Measurements from ENCODE around the gene PIKFYVE.
"Not testable (repeated sequence)": the region's sequence is repeated elsewhere in the genome, so short reads cannot be mapped to it uniquely, and the experiment has no call there.

The PIKFYVE gene

GRCh38 chr2:208358758-208359631 is 92.9 kb downstream of the PIKFYVE start:
- DNase-seq (ENCODE audit: low read depth in 2 of 2, low spot score in 1 of 2), result no peak

- DNase-seq (ENCODE audit: low read depth in 2 of 2, low spot score in 1 of 2), result no peak
Observed at GRCh38 chr2:208359632-208359986, 93.6 kb downstream of the PIKFYVE start.

GRCh38 chr2:208360259-208361076 is 94.4 kb downstream of the PIKFYVE start:
- no peak for DNase-seq (ENCODE audit: low read depth in 2 of 2, low spot score in 1 of 2)

GRCh38 chr2:208361077-208361441 is 95.0 kb downstream of the PIKFYVE start:
- no peak for DNase-seq (ENCODE audit: low read depth in 2 of 2, low spot score in 1 of 2)

GRCh38 chr2:208363485-208363884 is 97.4 kb downstream of the PIKFYVE start:
- no peak for DNase-seq (ENCODE audit: low read depth in 2 of 2, low spot score in 1 of 2)

GRCh38 chr2:208366215-208367127 is 100.4 kb downstream of the PIKFYVE start:
- no peak for DNase-seq (ENCODE audit: low read depth in 2 of 2, low spot score in 1 of 2)

- no peak for DNase-seq (ENCODE audit: low read depth in 2 of 2, low spot score in 1 of 2)
Observed at GRCh38 chr2:208369091-208369490, 103.0 kb downstream of the PIKFYVE start.

GRCh38 chr2:208370881-208371633 is 105.0 kb downstream of the PIKFYVE start:
- DNase-seq (ENCODE audit: low read depth in 2 of 2, low spot score in 1 of 2), result no peak

- DNase-seq (ENCODE audit: low read depth in 2 of 2, low spot score in 1 of 2), result no peak
Observed at GRCh38 chr2:208371634-208371935, 105.5 kb downstream of the PIKFYVE start.

- DNase-seq (ENCODE audit: low read depth in 2 of 2, low spot score in 1 of 2), result no peak
Observed at GRCh38 chr2:208373460-208374089, 107.5 kb downstream of the PIKFYVE start.

- no peak for DNase-seq (ENCODE audit: low read depth in 2 of 2, low spot score in 1 of 2)
Observed at GRCh38 chr2:208375491-208376068, 109.5 kb downstream of the PIKFYVE start.

GRCh38 chr2:208377344-208377860 is 111.3 kb downstream of the PIKFYVE start:
- DNase-seq (ENCODE audit: low read depth in 2 of 2, low spot score in 1 of 2), result not testable (repeated sequence)

GRCh38 chr2:208379192-208379591 is 113.1 kb downstream of the PIKFYVE start:
- no peak for DNase-seq (ENCODE audit: low read depth in 2 of 2, low spot score in 1 of 2)

GRCh38 chr2:208384637-208385036 is 118.6 kb downstream of the PIKFYVE start:
- DNase-seq (ENCODE audit: low read depth in 2 of 2, low spot score in 1 of 2), result no peak

- DNase-seq (ENCODE audit: low read depth in 2 of 2, low spot score in 1 of 2), result no peak
Observed at GRCh38 chr2:208386541-208386940, 120.5 kb downstream of the PIKFYVE start.

GRCh38 chr2:208389940-208390339 is 123.9 kb downstream of the PIKFYVE start:
- no peak for DNase-seq (ENCODE audit: low read depth in 2 of 2, low spot score in 1 of 2)

GRCh38 chr2:208392300-208392699 is 126.2 kb downstream of the PIKFYVE start:
- DNase-seq (ENCODE audit: low read depth in 2 of 2, low spot score in 1 of 2), result no peak

GRCh38 chr2:208396796-208397195 is 130.7 kb downstream of the PIKFYVE start:
- not testable (repeated sequence) for DNase-seq (ENCODE audit: low read depth in 2 of 2, low spot score in 1 of 2)

GRCh38 chr2:208399201-208399600 is 133.1 kb downstream of the PIKFYVE start:
- DNase-seq (ENCODE audit: low read depth in 2 of 2, low spot score in 1 of 2), result no peak

All from stimulated activated CD8-positive, alpha-beta memory T cell treated with anti-CD3 and anti-CD28 coated beads, Interleukin-4, amount 100 ng/mL, for 4 hours (primary cell).